K562 (cell line): ENCODE measurements around the gene DAPK3. TPM values are rescaled to one million over a fixed set of nuclear protein-coding genes. Genes with fewer than 3 reads are reported as not detected.

Experiments used
- ARID1B ChIP-seq: fragments of 450-650 bp; IDR thresholded peaks from 2 replicates; pipeline ENCODE4 v1.6.1; 2016; ENCODE audit warnings: antibody characterized with exemption, mild to moderate bottlenecking, inconsistent platforms
- BDP1 ChIP-seq: IDR thresholded peaks from 3 replicates; pipeline ENCODE4 v1.6.1; 2011; ENCODE audit not compliant: insufficient read length, insufficient read depth
- CCNT2 ChIP-seq: IDR thresholded peaks from 2 replicates; pipeline ENCODE4 v1.6.1; 2011; ENCODE audit warnings: borderline replicate concordance, low read depth, mild to moderate bottlenecking, moderate library complexity, mixed read lengths, low read length; ENCODE audit not compliant: insufficient read length; ENCODE audit errors: extremely low read depth
- COPS2 ChIP-seq: fragments of 450-650 bp; conservative IDR thresholded peaks from 2 replicates; pipeline ENCODE4 v1.6.1; 2016; ENCODE audit warnings: mild to moderate bottlenecking, moderate library complexity
- GTF2A2 ChIP-seq: IDR thresholded peaks from 2 replicates; pipeline ENCODE4 v1.6.1; 2016; ENCODE audit warnings: mild to moderate bottlenecking, missing genetic modification characterization, missing compliant biosample characterization
- NFIX ChIP-seq: fragments of 250-450 bp; sonication (Bioruptor Pico); IDR thresholded peaks from 2 replicates; pipeline ENCODE4 v1.4.0; 2020; ENCODE audit warnings: low read depth, mild to moderate bottlenecking, moderate library complexity
- NFRKB ChIP-seq: fragments of 450-650 bp; IDR thresholded peaks from 2 replicates; pipeline ENCODE4 v1.6.1; 2016; ENCODE audit warnings: low read depth
- POLR3G ChIP-seq: IDR thresholded peaks from 2 replicates; pipeline ENCODE4 v1.6.1; 2011; ENCODE audit not compliant: insufficient read length, insufficient replicate concordance; ENCODE audit errors: extremely low read depth
- SAFB ChIP-seq: fragments of 200-400 bp; formaldehyde crosslinking; IDR thresholded peaks from 2 replicates; pipeline ENCODE4 v1.6.1; 2017; ENCODE audit warnings: low read depth, low read length, borderline replicate concordance
- TRIM28 ChIP-seq: fragments of 450-650 bp; IDR thresholded peaks from 2 replicates; pipeline ENCODE4 v1.6.1; 2017
- ZNF609 ChIP-seq: sonication (generic); formaldehyde crosslinking; IDR thresholded peaks from 2 replicates; pipeline ENCODE4 v1.8.1; 2023; ENCODE audit warnings: missing genetic modification reagents, mild to moderate bottlenecking, borderline replicate concordance
- ZNF717 ChIP-seq: fragments of 250-450 bp; sonication (Bioruptor Pico); IDR thresholded peaks from 2 replicates; pipeline ENCODE4 v1.5.0; 2021
- polyA plus RNA-seq, 8 experiments: library from polyadenylated mRNA; depleted of rRNA in 4 of 8; stranded (reverse) in 5 of 8; unstranded in 3 of 8; fragments of >200 nt; fragmentation: Nextera tagmentation in 2 of 8; fragmentation: Illumina TruSeq in 1 of 8; extraction: Ambion mirVana in 2 of 8; extraction: Trizol in 1 of 8; gene quantifications; 2 replicates each; pipeline versions ENCODE4 v1.2.1 to v1.2.3, GENCODE V29; 2011 to 2014; ENCODE audit warnings: inconsistent platforms in 1 of 8, missing spikeins in 1 of 8
- total RNA-seq, 7 experiments: library from RNA; depleted of rRNA in 6 of 7; stranded (reverse); fragments of >200 nt in 6 of 7; fragmentation: Illumina TruSeq in 2 of 7; extraction: Trizol in 2 of 7; gene quantifications; 2 replicates each; pipeline versions ENCODE4 v1.2.1 to v1.2.3, GENCODE V29; 2011 to 2021; ENCODE audit warnings: low replicate concordance in 1 of 7
- TF ChIP-seq, protein P1 (sequence below): fragments of 450-650 bp; IDR thresholded peaks from 2 replicates; pipeline ENCODE4 v1.6.1; 2017; ENCODE audit warnings: antibody characterized with exemption, mild to moderate bottlenecking
- TF ChIP-seq, protein P2 (sequence below): fragments of 250-450 bp; sonication (Bioruptor Pico); IDR thresholded peaks from 2 replicates; pipeline ENCODE4 v1.5.0; 2021; ENCODE audit warnings: mild to moderate bottlenecking, moderate library complexity

Gene DAPK3
- total and polyA plus RNA-seq, 9 of the 15 experiments (the other 6 are each of a cell fraction or from before 2014, with no cell fraction given): 0.14 to 63.4 (median 25.0) TPM

DNA sequence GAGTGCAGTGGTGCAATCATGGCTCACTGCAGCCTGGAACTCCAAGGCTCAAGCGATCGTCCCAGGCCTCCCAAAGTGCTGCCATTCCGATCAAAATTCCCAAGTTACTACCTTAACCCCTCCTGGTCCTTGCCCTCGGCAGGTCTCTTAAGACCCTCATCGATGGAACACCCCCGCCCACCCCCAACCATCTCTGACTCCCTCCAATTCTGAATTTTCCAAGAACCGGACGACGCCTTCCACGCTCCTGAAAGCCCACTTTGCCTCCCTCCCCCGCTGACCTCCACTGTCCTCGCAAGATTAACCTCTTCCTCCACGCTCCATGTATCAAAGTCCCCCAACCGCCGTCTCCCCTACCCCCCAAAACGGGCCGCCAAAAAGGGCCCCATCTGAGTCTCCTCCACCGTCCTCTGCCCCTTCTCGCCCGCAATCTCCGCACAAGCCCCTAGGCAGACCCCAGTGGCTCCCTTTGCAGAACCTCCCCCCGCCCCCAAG lies 539 bp downstream of the DAPK3 start (continued):
- no peak for TF ChIP-seq NFIX (CRISPR knock-in tag)
- no peak for TF ChIP-seq ZNF717 (CRISPR knock-in tag)
- no peak for TF ChIP-seq COPS2
- TF ChIP-seq, protein P1, sequence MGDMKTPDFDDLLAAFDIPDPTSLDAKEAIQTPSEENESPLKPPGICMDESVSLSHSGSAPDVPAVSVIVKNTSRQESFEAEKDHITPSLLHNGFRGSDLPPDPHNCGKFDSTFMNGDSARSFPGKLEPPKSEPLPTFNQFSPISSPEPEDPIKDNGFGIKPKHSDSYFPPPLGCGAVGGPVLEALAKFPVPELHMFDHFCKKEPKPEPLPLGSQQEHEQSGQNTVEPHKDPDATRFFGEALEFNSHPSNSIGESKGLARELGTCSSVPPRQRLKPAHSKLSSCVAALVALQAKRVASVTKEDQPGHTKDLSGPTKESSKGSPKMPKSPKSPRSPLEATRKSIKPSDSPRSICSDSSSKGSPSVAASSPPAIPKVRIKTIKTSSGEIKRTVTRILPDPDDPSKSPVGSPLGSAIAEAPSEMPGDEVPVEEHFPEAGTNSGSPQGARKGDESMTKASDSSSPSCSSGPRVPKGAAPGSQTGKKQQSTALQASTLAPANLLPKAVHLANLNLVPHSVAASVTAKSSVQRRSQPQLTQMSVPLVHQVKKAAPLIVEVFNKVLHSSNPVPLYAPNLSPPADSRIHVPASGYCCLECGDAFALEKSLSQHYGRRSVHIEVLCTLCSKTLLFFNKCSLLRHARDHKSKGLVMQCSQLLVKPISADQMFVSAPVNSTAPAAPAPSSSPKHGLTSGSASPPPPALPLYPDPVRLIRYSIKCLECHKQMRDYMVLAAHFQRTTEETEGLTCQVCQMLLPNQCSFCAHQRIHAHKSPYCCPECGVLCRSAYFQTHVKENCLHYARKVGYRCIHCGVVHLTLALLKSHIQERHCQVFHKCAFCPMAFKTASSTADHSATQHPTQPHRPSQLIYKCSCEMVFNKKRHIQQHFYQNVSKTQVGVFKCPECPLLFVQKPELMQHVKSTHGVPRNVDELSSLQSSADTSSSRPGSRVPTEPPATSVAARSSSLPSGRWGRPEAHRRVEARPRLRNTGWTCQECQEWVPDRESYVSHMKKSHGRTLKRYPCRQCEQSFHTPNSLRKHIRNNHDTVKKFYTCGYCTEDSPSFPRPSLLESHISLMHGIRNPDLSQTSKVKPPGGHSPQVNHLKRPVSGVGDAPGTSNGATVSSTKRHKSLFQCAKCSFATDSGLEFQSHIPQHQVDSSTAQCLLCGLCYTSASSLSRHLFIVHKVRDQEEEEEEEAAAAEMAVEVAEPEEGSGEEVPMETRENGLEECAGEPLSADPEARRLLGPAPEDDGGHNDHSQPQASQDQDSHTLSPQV: no peak
- TF ChIP-seq NFRKB: no peak
- TF ChIP-seq POLR3G: no peak
- TF ChIP-seq, protein P2, sequence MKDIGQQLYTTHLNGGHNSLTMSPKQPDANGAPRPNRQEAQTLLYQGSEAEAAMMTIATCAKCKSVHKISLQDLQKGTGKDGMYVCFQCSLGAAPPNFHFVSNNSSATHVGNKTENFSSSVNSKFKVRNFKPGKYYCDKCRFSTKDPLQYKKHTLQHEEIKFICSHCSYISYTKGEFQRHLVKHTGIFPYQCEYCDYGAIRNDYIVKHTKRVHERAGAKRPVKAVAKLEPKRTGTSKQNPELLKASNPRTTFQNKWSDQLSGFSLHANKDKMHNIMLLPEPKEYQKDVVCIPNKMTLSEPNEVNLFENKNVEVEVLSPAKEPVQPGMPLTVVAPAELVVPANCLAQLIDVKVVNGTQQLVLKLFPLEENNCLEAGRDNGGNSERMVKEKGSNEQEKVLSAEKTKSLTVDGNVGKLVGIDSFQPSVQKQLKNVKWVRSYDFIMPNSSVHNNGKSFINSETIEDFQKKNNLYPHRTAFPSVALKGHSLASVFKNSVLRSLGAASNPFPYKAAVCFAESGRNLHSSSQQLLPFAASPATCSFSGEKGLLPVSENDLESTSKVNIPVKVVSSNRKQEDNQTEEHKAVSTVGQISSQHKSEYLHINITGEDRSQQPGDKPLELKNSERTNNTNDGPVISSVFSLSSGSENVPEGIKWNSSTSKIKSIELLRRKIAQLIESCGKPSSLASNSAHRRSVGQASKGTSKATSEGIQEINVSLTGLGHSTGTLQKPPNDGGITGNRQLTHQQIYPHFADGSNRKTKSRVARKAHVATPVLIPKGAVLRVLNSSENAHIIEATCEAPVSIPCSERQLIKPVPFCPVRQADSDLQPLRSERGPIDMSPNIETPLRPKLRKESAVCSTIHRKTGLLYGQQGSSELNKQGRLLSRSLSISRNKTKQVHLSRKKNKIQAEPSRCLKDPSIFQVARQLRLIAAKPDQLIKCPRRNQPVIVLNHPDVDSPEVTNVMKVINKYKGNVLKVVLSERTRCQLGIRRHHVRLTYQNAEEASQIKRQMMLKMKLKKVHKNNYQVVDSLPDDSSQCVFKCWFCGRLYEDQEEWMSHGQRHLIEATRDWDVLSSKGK (CRISPR knock-in tag): no peak
- TF ChIP-seq BDP1: no peak
- no peak for TF ChIP-seq SAFB
- TF ChIP-seq CCNT2: no peak
- no peak for TF ChIP-seq GTF2A2 (tag)
- no peak for TF ChIP-seq ZNF609 (CRISPR knock-in tag)
- TF ChIP-seq ARID1B: no peak
- no peak for TF ChIP-seq TRIM28
